GM18526 (cell line): Measurements from ENCODE around the gene CTNND2.

Experiments
- POLR2A ChIP-seq: IDR thresholded peaks from 3 replicates; pipeline ENCODE4 v1.6.1; 2011; ENCODE audit not compliant: insufficient read length; ENCODE audit errors: extremely low read depth

The CTNND2 gene

GRCh38 chr5:11146171-11146570, 758.1 kb downstream of the CTNND2 start:
- no peak for TF ChIP-seq POLR2A

GRCh38 chr5:11143456-11144267, 760.6 kb downstream of the CTNND2 start:
- no peak for TF ChIP-seq POLR2A

GRCh38 chr5:11139217-11139865, 764.9 kb downstream of the CTNND2 start:
- no peak for TF ChIP-seq POLR2A

- TF ChIP-seq POLR2A, result no peak
These were observed 774.1 kb downstream of the CTNND2 start for GRCh38 chr5:11130131-11130530.

- TF ChIP-seq POLR2A, result no peak
These were observed 776.2 kb downstream of the CTNND2 start for GRCh38 chr5:11128021-11128420.

GRCh38 chr5:11126844-11127243, 777.4 kb downstream of the CTNND2 start:
- TF ChIP-seq POLR2A, result no peak

- TF ChIP-seq POLR2A, result no peak
These were observed 782.4 kb downstream of the CTNND2 start for GRCh38 chr5:11121885-11122284.

GRCh38 chr5:11110128-11110527, 794.1 kb downstream of the CTNND2 start:
- no peak for TF ChIP-seq POLR2A

- TF ChIP-seq POLR2A, result no peak
These were observed 798.5 kb downstream of the CTNND2 start for GRCh38 chr5:11105696-11106095.

- TF ChIP-seq POLR2A, result no peak
These were observed 799.6 kb downstream of the CTNND2 start for GRCh38 chr5:11104651-11105112.

GRCh38 chr5:11104210-11104609, 800.0 kb downstream of the CTNND2 start:
- no peak for TF ChIP-seq POLR2A

- no peak for TF ChIP-seq POLR2A
These were observed 820.1 kb downstream of the CTNND2 start for GRCh38 chr5:11084111-11084510.

GRCh38 chr5:11082404-11082945, 821.8 kb downstream of the CTNND2 start:
- no peak for TF ChIP-seq POLR2A

GRCh38 chr5:11076945-11077613, 827.2 kb downstream of the CTNND2 start:
- TF ChIP-seq POLR2A, result no peak

GRCh38 chr5:11075035-11075805, 829.0 kb downstream of the CTNND2 start:
- TF ChIP-seq POLR2A, result no peak
